Measurements from ENCODE around the gene CROCC2. TPM values are rescaled to one million over a fixed set of nuclear protein-coding genes. Genes with fewer than 3 reads are reported as not detected.

The CROCC2 gene
- total and polyA plus RNA-seq, 2 donors from 2014 or later = 0.13 TPM; not detected in 1

- intact Hi-C loops (cut with DNase I) = no loop called here
- peak in 1 of 5 donors; percentile 65 for DNase-seq
Measured at GRCh38 chr2:240912878-240913809, 7.0 kb downstream of the CROCC2 start.

DNA sequence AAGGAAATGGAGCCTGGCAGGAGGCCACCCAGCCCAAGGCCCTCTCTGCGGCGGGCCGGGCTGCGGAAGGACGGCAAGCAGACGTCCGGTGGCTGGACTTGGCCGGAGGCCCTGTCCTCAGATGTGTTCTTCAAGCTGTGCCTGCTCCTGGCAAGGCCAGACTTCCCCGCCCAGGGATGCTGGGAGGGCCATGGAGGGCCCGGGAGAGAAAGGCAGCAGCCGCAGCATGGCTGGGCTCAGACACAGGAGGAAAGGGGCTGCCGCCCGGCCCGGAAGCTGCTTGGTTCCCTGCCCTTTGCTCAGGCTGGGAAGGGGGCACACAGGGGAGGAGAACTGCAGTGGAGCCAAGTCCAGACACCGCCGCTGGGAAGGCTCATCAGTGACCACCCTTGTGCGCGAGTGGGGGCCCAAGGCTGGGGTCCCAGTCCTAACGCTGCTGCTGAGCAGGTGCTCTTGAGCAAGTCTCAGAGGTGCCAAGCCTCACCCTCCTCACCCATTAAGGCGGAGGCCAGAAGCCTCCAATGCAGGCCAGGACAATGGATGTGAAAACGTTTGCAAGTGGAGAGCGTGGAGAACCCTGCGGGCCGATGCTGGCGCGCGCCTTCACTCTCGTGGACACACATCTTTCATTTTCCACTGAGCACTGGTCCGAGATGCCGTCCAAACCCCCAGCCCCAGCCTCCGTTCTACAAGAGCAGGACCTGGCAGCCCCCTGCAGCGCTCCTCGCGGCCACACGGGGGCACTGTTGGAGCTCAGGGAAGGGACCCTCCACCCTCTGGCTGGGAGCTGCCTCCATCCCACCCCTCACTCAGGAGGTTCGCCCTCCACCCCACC, 7.9 kb downstream of the CROCC2 start:
- intact Hi-C loops (cut with DNase I) = no loop called here
- Histone ChIP-seq H3K9ac (ENCODE audit: low read length in 3 of 3) (no peak overlapping the region), H3K36me3 (ENCODE audit: control insufficient read depth in 2 of 3, insufficient read depth in 3 of 3, low read length in 3 of 3) (no peaks in the 10 kb centered on the region), H3K27me3 (ENCODE audit: control insufficient read depth, insufficient read depth, low read length) (no peaks in the 10 kb centered on the region), H3K9me3 (ENCODE audit: control insufficient read depth in 2 of 3, insufficient read depth in 1 of 3, low read length in 3 of 3) (no peaks in the 10 kb centered on the region), H3K27ac (ENCODE audit: low read depth in 2 of 2, low read length in 2 of 2) (no peak overlapping the region), H3K4me3 (ENCODE audit: low read length in 3 of 3) (no peak overlapping the region), H3K4me1 (ENCODE audit: control insufficient read depth in 2 of 3, insufficient read depth in 2 of 3, low read depth in 1 of 3, low read length in 3 of 3) (peaks cover 0 to 9% (median 7%) of the 10 kb centered on the region in 3 donors)
- DNase-seq (peak; percentile 70 to 91 (median 84)), FAIRE-seq (no peak)
- TF ChIP-seq, protein P1, sequence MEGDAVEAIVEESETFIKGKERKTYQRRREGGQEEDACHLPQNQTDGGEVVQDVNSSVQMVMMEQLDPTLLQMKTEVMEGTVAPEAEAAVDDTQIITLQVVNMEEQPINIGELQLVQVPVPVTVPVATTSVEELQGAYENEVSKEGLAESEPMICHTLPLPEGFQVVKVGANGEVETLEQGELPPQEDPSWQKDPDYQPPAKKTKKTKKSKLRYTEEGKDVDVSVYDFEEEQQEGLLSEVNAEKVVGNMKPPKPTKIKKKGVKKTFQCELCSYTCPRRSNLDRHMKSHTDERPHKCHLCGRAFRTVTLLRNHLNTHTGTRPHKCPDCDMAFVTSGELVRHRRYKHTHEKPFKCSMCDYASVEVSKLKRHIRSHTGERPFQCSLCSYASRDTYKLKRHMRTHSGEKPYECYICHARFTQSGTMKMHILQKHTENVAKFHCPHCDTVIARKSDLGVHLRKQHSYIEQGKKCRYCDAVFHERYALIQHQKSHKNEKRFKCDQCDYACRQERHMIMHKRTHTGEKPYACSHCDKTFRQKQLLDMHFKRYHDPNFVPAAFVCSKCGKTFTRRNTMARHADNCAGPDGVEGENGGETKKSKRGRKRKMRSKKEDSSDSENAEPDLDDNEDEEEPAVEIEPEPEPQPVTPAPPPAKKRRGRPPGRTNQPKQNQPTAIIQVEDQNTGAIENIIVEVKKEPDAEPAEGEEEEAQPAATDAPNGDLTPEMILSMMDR (IDR thresholded peaks at IDR 0.05; ENCODE audit: borderline replicate concordance, extremely low read depth, insufficient read depth) = peak; percentile 79

More at GRCh38 chr2:240912878-240913809, 7.0 kb downstream of the CROCC2 start:
- Histone ChIP-seq H3K36me3 (ENCODE audit: control insufficient read depth in 2 of 3, insufficient read depth in 3 of 3, low read length in 3 of 3) (no peaks in the 10 kb centered on the region), H3K27me3 (ENCODE audit: control insufficient read depth, insufficient read depth, low read length) (no peaks in the 10 kb centered on the region), H3K9me3 (ENCODE audit: control insufficient read depth in 2 of 3, insufficient read depth in 1 of 3, low read length in 3 of 3) (no peaks in the 10 kb centered on the region), H3K27ac (ENCODE audit: low read depth in 2 of 2, low read length in 2 of 2) (peak overlapping the region in 1 of 2 donors; percentile 23), H3K9ac (ENCODE audit: low read length in 3 of 3) (peak overlapping the region in 1 of 3 donors; percentile 26), H3K4me3 (ENCODE audit: low read length in 3 of 3) (no peak overlapping the region), H3K4me1 (ENCODE audit: control insufficient read depth in 2 of 3, insufficient read depth in 2 of 3, low read depth in 1 of 3, low read length in 3 of 3) (peaks cover 0 to 9% (median 7%) of the 10 kb centered on the region in 3 donors)
- FAIRE-seq = no peak
- TF ChIP-seq, protein P1 (IDR thresholded peaks at IDR 0.05; ENCODE audit: borderline replicate concordance, extremely low read depth, insufficient read depth) = no peak

DNA sequence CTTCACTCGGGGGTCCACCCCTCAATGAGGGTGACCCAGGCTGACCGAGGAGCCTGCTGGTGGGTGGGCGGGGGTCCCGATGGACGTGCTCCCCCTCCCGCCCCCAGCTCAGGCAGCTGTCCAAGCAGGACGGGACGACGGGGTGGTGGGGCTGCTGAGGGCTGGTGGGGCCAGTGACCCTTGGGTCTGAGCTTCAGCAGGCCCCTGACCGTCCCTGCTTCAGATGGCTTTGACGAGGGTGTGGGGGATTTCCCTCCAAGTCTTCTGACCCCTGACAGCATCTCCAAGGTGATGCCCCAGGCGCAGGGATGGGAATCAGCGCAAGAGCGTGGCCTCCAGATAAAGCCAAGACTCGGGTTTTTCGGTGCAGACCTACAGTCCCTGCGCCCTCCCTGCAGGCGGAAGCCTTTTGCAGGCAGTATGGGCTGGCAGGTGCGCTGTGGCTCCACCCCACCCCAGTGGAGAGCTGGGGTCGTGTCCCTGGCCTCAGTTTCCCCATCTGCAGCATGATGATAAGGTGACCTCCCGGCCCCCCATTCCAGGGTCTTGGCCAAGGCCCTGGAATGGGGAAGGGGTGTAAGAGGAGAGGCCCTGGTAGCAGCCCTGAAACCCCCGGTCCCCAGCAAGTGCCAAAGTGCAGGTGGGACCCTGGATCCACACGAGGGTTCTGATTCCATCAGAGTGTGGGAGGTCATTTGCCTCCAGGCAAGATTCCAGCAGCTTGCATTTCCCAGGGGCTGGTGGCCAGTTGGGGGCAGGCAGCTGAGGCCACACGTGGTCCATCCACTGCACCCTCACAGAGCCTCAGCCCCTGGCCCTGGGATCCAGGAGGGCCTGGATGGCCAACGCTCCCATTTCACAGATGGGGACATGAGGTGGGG, 8.7 kb downstream of the CROCC2 start:
- no peak for FAIRE-seq
- intact Hi-C loops (cut with DNase I) = no loop called here
- Histone ChIP-seq H3K4me3 (ENCODE audit: low read length in 3 of 3) (no peak overlapping the region), H3K27me3 (ENCODE audit: control insufficient read depth, insufficient read depth, low read length) (no peaks in the 10 kb centered on the region), H3K9ac (ENCODE audit: low read length in 3 of 3) (no peak overlapping the region), H3K27ac (ENCODE audit: low read depth in 2 of 2, low read length in 2 of 2) (no peak overlapping the region), H3K4me1 (ENCODE audit: control insufficient read depth in 2 of 3, insufficient read depth in 2 of 3, low read depth in 1 of 3, low read length in 3 of 3) (peaks cover 0 to 9% (median 7%) of the 10 kb centered on the region in 3 donors), H3K9me3 (ENCODE audit: control insufficient read depth in 2 of 3, insufficient read depth in 1 of 3, low read length in 3 of 3) (no peaks in the 10 kb centered on the region), H3K36me3 (ENCODE audit: control insufficient read depth in 2 of 3, insufficient read depth in 3 of 3, low read length in 3 of 3) (no peaks in the 10 kb centered on the region)
- peak in 1 of 5 donors; percentile 72 for DNase-seq
- TF ChIP-seq, protein P1 (IDR thresholded peaks at IDR 0.05; ENCODE audit: borderline replicate concordance, extremely low read depth, insufficient read depth) = no peak
